ENCODE measurements around the gene IGFLR1.

Gene IGFLR1

DNA sequence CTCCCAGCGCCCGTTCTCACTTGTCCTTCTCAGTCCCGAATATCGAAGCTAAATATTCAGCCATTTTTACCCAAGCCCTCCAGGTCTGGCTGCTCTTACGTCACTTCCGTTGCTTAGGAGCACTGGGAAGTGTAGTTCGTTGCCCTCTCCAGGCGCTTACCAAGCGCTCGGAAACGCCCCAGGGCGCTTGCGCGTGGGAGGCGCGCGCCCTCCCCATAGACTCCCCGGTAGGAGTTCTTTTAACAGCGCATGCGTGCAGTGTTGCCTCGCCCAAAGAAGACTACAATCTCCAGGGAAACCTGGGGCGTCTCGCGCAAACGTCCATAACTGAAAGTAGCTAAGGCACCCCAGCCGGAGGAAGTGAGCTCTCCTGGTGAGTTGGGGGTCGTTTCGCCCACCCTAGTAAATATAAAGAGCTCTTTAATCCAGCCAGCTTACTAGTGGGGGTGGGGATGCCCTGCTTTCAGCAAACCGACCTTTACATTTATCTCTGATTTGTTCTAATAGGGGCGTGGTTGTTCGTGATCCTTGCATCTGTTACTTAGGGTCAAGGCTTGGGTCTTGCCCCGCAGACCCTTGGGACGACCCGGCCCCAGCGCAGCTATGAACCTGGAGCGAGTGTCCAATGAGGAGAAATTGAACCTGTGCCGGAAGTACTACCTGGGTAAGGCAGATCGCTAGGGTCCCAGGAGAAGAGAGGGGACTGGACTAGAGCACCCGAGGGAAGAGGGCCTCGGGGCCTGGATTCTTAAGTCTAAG lies 3.3 kb upstream of the IGFLR1 start, which contains the start of the genes PSENEN and U2AF1L4:
TSS of gene PSENEN (plus strand) at position 324 of the 759 bp plus-strand sequence. CDS start at position 604, 280 bp downstream.
TSS of gene U2AF1L4 (minus strand) at position 91 of the 759 bp plus-strand sequence. CDS start at position 64, 27 bp downstream.
- peaks cover 8% of the 10 kb centered on the region for H3K79me1 ChIP-seq (ENCODE audit: low read depth, low read length)
- peaks cover 6 to 8% of the 10 kb centered on the region in 2 donors for H3K36me3 ChIP-seq (replicated peaks in 1 of 2; ENCODE audit: control insufficient read depth in 2 of 2, insufficient read depth in 2 of 2, low read length in 2 of 2)
- H3K27ac ChIP-seq (replicated peaks; ENCODE audit: low read length) = peak within 1 kb of the TSS; percentile 90
- H3K27me3 ChIP-seq (ENCODE audit: control insufficient read depth in 3 of 3, insufficient read depth in 3 of 3, low read depth in 1 of 3, low read length in 3 of 3) = no peaks in the 10 kb centered on the region
- no peak within 1 kb of the TSS for H3K4ac ChIP-seq (ENCODE audit: low read length)
- no peak within 1 kb of the TSS for H2BK120ac ChIP-seq (ENCODE audit: low read depth, low read length)
- peak within 1 kb of the TSS; percentile 74 to 86 for H3K4me3 ChIP-seq (ENCODE audit: low read length in 2 of 2)
- H2BK12ac ChIP-seq (ENCODE audit: low read length) = no peak within 1 kb of the TSS
- no peaks in the 10 kb centered on the region for H3K9me3 ChIP-seq (replicated peaks in 1 of 2; ENCODE audit: control insufficient read depth in 2 of 2, insufficient read depth in 1 of 2, low read depth in 1 of 2, low read length in 2 of 2)
- peak within 1 kb of the TSS; percentile 67 for H3K18ac ChIP-seq (ENCODE audit: low read length)
- peak; percentile 99 for DNase-seq (ENCODE audit: low spot score)
- H2BK15ac ChIP-seq (ENCODE audit: low read length) = no peak within 1 kb of the TSS
- peak within 1 kb of the TSS; percentile 70 for H2AK5ac ChIP-seq (ENCODE audit: low read depth, low read length)
- peak within 1 kb of the TSS; percentile 91 for H2AFZ ChIP-seq (ENCODE audit: low read length)
- no peak within 1 kb of the TSS for H3K23ac ChIP-seq (ENCODE audit: low read depth, low read length, poor library complexity)
- H3K4me2 ChIP-seq (ENCODE audit: insufficient read depth, low read length, poor library complexity, severe bottlenecking) = peak within 1 kb of the TSS; percentile 76
- peaks cover 9 to 12% of the 10 kb centered on the region in 2 donors for H3K4me1 ChIP-seq (ENCODE audit: control insufficient read depth in 2 of 2, insufficient read depth in 1 of 2, low read depth in 1 of 2, low read length in 2 of 2)
- peak within 1 kb of the TSS; percentile 62 for H2BK5ac ChIP-seq (ENCODE audit: low read length)
- no peak within 1 kb of the TSS for H4K91ac ChIP-seq (ENCODE audit: low read depth, low read length, poor library complexity)
- no peak within 1 kb of the TSS for H4K8ac ChIP-seq (ENCODE audit: low read depth, low read length)
- H3K14ac ChIP-seq (ENCODE audit: low read length) = no peak within 1 kb of the TSS
- no CpG with 5 or more reads among the region's 40 CpGs for WGBS, 2 donors (ENCODE audit: extremely low coverage in 2 of 2, insufficient read length in 2 of 2, insufficient replicate concordance in 1 of 2)
- H3K9ac ChIP-seq (ENCODE audit: low read depth, low read length, poor library complexity) = peak within 1 kb of the TSS; percentile 80

DNA sequence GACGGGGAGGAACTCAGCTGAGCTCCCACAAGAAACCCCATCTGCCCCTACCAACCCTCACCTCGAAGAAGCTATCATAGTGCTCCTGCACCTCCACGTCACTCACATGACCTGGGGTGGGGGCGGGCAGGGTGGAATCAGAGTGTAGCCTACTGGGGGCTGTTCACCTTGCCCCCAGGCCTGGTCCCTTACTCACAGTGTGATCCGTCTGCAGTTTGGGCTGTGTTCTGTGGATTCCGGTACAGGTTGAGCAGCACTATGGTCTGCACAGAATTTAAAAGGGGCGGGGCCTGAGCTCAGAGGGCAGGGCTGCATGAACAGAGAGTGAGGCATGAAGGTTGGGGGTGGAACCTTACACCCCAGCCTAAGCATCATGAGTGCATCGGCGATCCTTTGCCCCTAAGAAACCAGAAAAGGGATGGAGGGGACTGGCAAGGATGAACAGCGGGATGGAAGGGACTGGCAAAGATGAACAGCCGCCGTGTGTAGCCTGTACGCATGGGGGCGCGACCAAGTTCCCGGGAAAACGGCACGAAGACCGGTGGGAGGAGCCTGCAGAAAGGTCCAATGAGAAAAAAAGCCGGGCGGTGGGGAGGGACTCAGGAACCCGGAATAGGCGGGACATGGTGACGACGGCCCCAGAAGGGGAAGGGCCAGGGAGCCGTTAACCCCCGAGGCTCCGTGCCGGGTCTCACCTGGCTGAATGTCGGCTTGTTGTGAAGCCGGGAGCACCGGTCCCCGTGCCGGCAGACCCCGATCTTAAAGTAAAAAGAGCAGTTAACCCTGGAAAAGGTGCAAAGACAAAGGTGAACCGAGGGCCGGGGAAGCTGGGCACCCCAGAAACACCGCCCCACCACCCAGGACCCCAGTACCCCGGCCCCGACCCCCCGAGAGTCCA lies 2.4 kb upstream of the IGFLR1 start:
- DNase-seq (ENCODE audit: low spot score) = peak; percentile 94
- peak overlapping the region; percentile 80 for H3K9ac ChIP-seq (ENCODE audit: low read depth, low read length, poor library complexity)
- no peak overlapping the region for H2BK15ac ChIP-seq (ENCODE audit: low read length)
- no peaks in the 10 kb centered on the region for H3K27me3 ChIP-seq (ENCODE audit: control insufficient read depth in 3 of 3, insufficient read depth in 3 of 3, low read depth in 1 of 3, low read length in 3 of 3)
- peaks cover 10% of the 10 kb centered on the region for H3K79me1 ChIP-seq (ENCODE audit: low read depth, low read length)
- no peak overlapping the region for H3K23ac ChIP-seq (ENCODE audit: low read depth, low read length, poor library complexity)
- H3K4me3 ChIP-seq (ENCODE audit: low read length in 2 of 2) = peak overlapping the region; percentile 74 to 86
- no peak overlapping the region for H3K14ac ChIP-seq (ENCODE audit: low read length)
- peak overlapping the region; percentile 70 for H2AK5ac ChIP-seq (ENCODE audit: low read depth, low read length)
- no peak overlapping the region for H2BK12ac ChIP-seq (ENCODE audit: low read length)
- H2AFZ ChIP-seq (ENCODE audit: low read length) = peak overlapping the region; percentile 91
- H3K9me3 ChIP-seq (replicated peaks in 1 of 2; ENCODE audit: control insufficient read depth in 2 of 2, insufficient read depth in 1 of 2, low read depth in 1 of 2, low read length in 2 of 2) = no peaks in the 10 kb centered on the region
- peak overlapping the region; percentile 62 for H2BK5ac ChIP-seq (ENCODE audit: low read length)
- whole genome bisulfite sequencing, 2 donors (ENCODE audit: extremely low coverage in 2 of 2, insufficient read length in 2 of 2, insufficient replicate concordance in 1 of 2) = no CpG with 5 or more reads among the region's 41 CpGs
- H4K8ac ChIP-seq (ENCODE audit: low read depth, low read length) = no peak overlapping the region
- peak overlapping the region; percentile 76 for H3K4me2 ChIP-seq (ENCODE audit: insufficient read depth, low read length, poor library complexity, severe bottlenecking)
- H3K4me1 ChIP-seq (ENCODE audit: control insufficient read depth in 2 of 2, insufficient read depth in 1 of 2, low read depth in 1 of 2, low read length in 2 of 2) = peaks cover 11 to 15% of the 10 kb centered on the region in 2 donors
- H4K91ac ChIP-seq (ENCODE audit: low read depth, low read length, poor library complexity) = no peak overlapping the region
- H3K18ac ChIP-seq (ENCODE audit: low read length) = peak overlapping the region; percentile 67
- H3K27ac ChIP-seq (replicated peaks; ENCODE audit: low read length) = peak overlapping the region; percentile 90
- no peak overlapping the region for H2BK120ac ChIP-seq (ENCODE audit: low read depth, low read length)
- H3K4ac ChIP-seq (ENCODE audit: low read length) = no peak overlapping the region
- peaks cover 6 to 8% of the 10 kb centered on the region in 2 donors for H3K36me3 ChIP-seq (replicated peaks in 1 of 2; ENCODE audit: control insufficient read depth in 2 of 2, insufficient read depth in 2 of 2, low read length in 2 of 2)

DNA sequence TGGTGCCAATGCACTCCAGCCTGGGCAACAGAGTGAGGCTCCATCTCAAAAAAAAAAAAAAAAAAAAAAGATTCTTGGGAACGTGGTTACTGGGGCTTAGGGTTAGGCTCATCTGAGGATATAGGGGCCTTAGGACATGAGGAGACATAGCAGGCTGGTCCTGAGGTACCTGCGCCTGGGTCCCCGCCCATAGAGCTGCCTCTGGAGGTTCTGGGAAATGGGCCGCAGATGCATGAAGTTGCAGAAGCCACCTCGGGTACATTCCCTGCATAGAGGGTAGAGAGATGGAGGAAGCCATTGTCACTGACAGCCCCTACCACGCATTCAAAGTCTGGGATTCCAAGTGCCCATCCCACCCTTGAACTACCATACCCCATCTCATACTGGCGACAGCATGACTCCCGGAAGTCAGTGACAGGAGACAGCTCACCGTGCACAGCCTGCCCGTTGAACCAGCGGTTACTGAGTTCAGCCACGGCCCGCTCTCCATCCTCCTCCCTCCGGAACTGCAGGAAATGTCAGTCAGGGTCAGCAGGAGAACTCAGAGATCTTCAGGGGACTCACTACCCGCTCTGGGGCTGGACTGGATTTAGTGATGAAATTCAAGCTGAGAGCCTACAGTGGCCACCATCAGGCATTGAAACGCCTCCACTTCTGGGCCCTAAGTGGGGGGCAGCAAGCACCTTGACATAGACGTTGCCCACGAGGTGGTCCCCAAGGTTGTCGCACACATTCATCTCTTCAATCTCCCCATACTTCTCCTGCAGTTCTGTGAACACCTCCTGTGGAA lies 1.6 kb upstream of the IGFLR1 start:
- Histone ChIP-seq H3K14ac (ENCODE audit: low read length) (no peak overlapping the region), H3K23ac (ENCODE audit: low read depth, low read length, poor library complexity) (no peak overlapping the region), H3K27ac (replicated peaks; ENCODE audit: low read length) (no peak overlapping the region), H2BK15ac (ENCODE audit: low read length) (no peak overlapping the region), H3K4me3 (ENCODE audit: low read length in 2 of 2) (peak overlapping the region in 1 of 2 donors; percentile 74), H4K8ac (ENCODE audit: low read depth, low read length) (no peak overlapping the region), H2AFZ (ENCODE audit: low read length) (no peak overlapping the region), H3K79me1 (ENCODE audit: low read depth, low read length) (peaks cover 11% of the 10 kb centered on the region), H3K18ac (ENCODE audit: low read length) (no peak overlapping the region), H3K4me2 (ENCODE audit: insufficient read depth, low read length, poor library complexity, severe bottlenecking) (peak overlapping the region; percentile 76), H3K9me3 (replicated peaks in 1 of 2; ENCODE audit: control insufficient read depth in 2 of 2, insufficient read depth in 1 of 2, low read depth in 1 of 2, low read length in 2 of 2) (no peaks in the 10 kb centered on the region), H3K36me3 (replicated peaks in 1 of 2; ENCODE audit: control insufficient read depth in 2 of 2, insufficient read depth in 2 of 2, low read length in 2 of 2) (peaks cover 7 to 16% of the 10 kb centered on the region in 2 donors), H3K27me3 (ENCODE audit: control insufficient read depth in 3 of 3, insufficient read depth in 3 of 3, low read depth in 1 of 3, low read length in 3 of 3) (no peaks in the 10 kb centered on the region), H4K91ac (ENCODE audit: low read depth, low read length, poor library complexity) (no peak overlapping the region), H2AK5ac (ENCODE audit: low read depth, low read length) (peak overlapping the region; percentile 70), H3K4ac (ENCODE audit: low read length) (no peak overlapping the region), H3K9ac (ENCODE audit: low read depth, low read length, poor library complexity) (no peak overlapping the region), H2BK120ac (ENCODE audit: low read depth, low read length) (no peak overlapping the region), H3K4me1 (ENCODE audit: control insufficient read depth in 2 of 2, insufficient read depth in 1 of 2, low read depth in 1 of 2, low read length in 2 of 2) (peaks cover 10 to 14% of the 10 kb centered on the region in 2 donors), H2BK5ac (ENCODE audit: low read length) (no peak overlapping the region), H2BK12ac (ENCODE audit: low read length) (no peak overlapping the region)
- WGBS, 2 donors (ENCODE audit: extremely low coverage in 2 of 2, insufficient read length in 2 of 2, insufficient replicate concordance in 1 of 2) = no CpG with 5 or more reads among the region's 19 CpGs
- no peak for DNase-seq (ENCODE audit: low spot score)

Data from neuronal stem cell (in vitro differentiated cells).